ENCODE data around the gene PRKAB2.

PRKAB2 gene, protein sequence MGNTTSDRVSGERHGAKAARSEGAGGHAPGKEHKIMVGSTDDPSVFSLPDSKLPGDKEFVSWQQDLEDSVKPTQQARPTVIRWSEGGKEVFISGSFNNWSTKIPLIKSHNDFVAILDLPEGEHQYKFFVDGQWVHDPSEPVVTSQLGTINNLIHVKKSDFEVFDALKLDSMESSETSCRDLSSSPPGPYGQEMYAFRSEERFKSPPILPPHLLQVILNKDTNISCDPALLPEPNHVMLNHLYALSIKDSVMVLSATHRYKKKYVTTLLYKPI

DNA sequence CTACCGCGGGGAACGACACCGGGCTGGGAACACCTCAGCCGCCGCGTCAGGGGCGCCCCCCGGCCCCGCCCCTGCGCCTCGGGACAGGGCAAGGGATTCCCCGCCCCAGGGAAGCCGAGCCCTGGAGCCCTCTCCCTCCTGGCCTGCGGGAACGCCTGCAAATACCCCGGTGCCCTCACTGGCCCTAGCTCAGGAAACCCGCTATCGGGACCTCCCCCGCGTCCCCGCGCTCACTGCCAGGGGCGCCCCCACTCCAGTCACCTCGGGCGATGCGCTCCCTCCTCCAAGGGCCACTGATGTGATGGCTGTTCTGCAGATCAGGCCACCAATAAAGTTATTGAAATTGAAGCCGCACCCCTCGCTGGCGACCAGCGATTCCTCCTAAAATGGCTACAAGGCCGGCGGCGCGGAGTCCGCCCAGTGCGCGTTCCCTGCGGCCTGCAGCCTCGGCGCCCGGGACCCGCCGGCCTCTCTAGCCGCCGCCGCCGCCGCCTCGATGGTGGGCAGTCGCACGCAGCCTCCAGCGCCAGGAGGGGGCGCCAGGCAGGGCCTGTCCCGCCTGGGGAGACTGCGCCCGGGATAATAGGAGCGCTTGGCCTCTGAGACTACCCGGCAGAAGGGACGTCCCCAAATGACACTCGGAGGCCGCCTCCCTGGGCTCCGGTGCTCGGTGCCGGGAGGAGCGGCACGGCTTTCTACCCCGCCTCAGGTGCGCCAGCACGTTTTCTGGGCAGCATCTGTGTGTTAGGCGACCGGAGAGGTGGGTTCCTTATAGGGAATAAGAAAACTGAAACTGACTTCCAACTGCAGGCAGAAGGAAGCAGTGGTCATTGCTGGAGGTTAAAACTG lies at the start of gene PRKAB2:
TSS of gene PRKAB2 (minus strand) at position 303 of the 849 bp plus-strand sequence. CDS start 326 bp downstream, outside the sequence.
- DNase-seq (ENCODE audit: low read depth): peak; percentile 98
- TF ChIP-seq, protein P1, sequence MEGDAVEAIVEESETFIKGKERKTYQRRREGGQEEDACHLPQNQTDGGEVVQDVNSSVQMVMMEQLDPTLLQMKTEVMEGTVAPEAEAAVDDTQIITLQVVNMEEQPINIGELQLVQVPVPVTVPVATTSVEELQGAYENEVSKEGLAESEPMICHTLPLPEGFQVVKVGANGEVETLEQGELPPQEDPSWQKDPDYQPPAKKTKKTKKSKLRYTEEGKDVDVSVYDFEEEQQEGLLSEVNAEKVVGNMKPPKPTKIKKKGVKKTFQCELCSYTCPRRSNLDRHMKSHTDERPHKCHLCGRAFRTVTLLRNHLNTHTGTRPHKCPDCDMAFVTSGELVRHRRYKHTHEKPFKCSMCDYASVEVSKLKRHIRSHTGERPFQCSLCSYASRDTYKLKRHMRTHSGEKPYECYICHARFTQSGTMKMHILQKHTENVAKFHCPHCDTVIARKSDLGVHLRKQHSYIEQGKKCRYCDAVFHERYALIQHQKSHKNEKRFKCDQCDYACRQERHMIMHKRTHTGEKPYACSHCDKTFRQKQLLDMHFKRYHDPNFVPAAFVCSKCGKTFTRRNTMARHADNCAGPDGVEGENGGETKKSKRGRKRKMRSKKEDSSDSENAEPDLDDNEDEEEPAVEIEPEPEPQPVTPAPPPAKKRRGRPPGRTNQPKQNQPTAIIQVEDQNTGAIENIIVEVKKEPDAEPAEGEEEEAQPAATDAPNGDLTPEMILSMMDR (IDR thresholded peaks at IDR 0.05; ENCODE audit: low read length, missing control alignments): peak; percentile 47
- peak within 1 kb of the TSS; percentile 97 for H3K4me3 ChIP-seq (replicated peaks; ENCODE audit: low read depth, low read length)

DNA sequence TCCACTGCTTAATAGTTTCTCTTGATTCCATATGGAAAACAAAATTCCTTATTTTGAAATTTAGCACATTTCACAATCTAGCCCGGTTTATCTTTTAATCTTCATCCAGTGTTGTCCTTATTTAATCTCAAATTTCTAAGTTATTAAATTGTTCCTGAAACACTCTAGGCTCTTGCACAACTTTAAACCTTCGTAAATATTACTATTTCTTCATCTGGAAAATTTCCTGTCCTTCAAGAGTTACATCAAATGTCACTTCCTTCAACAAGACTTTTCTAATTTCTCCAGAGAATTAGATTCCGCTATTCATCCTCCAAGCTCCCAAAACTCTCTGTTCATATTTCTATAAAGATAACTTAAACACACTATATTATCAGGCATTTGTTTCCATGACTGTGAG lies 46.3 kb upstream of the PRKAB2 start:
- no peak overlapping the region for H3K4me3 ChIP-seq (replicated peaks; ENCODE audit: low read depth, low read length)
- no peak for DNase-seq (ENCODE audit: low read depth)
- TF ChIP-seq, protein P1 (IDR thresholded peaks at IDR 0.05; ENCODE audit: low read length, missing control alignments): no peak

DNA sequence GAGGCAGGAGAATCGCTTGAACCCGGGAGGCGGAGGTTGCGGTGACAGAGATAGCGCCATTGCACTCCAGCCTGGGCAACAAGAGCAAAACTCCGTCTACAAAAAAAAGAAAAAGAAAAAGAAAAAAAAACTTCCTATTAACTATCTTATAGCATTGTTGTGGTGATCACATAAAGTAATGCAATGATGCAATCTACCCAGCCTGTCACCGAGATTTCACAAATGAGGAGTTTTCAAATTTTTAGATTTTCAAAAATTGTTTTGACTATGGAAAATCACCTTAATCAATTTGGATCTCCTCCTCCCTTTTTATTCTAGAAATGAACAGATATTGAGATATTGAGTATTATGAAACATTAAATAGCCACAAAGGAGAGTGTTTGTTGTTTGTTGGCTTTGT lies 44.9 kb upstream of the PRKAB2 start:
- no peak for DNase-seq (ENCODE audit: low read depth)
- H3K4me3 ChIP-seq (replicated peaks; ENCODE audit: low read depth, low read length): no peak overlapping the region
- TF ChIP-seq, protein P1 (IDR thresholded peaks at IDR 0.05; ENCODE audit: low read length, missing control alignments): no peak

DNA sequence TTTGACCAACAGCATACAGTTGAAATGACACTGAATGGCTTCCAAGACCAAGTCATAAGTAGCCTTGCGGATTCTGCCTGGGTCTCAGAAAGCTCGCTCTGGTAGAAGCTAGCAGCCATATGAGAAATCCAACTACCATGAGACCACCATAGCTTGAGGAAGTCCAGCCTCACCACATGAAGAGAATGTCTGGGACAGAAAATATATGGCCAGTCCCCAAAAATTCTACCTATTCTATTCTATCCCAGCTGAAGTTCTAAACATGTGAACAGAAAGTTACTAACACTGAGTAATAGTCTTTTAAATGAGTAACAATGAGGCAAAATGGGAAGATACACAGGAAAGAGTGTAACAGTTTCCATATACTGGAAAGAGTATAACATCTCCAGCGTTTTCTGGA lies 43.9 kb upstream of the PRKAB2 start:
- DNase-seq (ENCODE audit: low read depth): no peak

DNA sequence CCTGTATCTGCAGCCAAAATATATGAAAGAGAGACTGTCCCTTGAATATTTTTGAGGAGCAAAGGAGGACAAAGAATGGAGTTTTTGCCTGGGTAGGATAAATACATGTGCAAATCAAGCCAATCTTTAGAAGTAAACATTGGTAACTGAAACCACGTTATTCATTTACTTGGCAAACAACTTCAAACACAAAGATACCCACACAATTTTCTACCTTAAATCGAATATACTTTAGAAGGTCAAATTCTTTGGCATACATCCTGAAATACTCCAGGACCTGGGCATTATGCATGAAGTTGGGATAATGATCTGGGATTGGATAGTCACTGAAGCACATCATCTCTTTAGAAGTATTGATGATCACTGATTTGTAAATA lies 43.3 kb upstream of the PRKAB2 start:
- no peak for DNase-seq (ENCODE audit: low read depth)
- H3K4me3 ChIP-seq (replicated peaks; ENCODE audit: low read depth, low read length): no peak overlapping the region
- TF ChIP-seq, protein P1 (IDR thresholded peaks at IDR 0.05; ENCODE audit: low read length, missing control alignments): no peak

More for the DNA sequence above, 43.9 kb upstream of the PRKAB2 start:
- no peak overlapping the region for H3K4me3 ChIP-seq (replicated peaks; ENCODE audit: low read depth, low read length)
- TF ChIP-seq, protein P1 (IDR thresholded peaks at IDR 0.05; ENCODE audit: low read length, missing control alignments): no peak

DNA sequence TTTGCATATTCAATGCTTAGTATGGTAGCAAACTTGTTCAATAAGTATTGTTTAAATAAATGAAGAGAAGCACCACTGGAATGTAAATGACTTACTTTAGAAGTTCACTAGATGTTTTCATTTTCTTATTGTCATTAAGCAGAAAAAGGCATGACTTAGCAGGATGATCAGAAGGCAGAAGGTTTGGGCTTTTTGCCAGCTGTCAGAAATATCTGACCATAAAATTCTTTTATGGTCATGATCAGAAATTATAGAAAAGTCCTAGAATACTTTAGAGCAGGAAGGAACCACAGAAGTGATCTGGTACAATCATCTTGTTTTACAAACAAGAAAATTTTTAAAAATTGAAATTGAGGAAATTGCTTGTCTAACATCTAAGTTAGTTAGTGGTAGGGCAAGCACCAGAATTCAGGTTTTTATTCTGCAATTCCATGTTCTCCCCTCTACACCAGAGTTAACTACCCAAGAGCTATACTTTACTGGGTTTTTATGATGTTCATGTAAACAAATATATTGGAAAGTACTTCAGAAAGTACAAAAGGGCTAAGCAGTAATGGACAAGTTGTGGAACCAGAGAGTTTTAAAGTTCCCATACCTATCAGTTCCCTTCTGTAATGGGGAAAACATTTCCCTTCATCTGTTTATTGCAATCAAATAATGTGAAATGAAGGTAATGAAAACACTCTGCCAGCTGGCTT lies 42.7 kb upstream of the PRKAB2 start:
- TF ChIP-seq, protein P1 (IDR thresholded peaks at IDR 0.05; ENCODE audit: low read length, missing control alignments): no peak
- DNase-seq (ENCODE audit: low read depth): peak; percentile 8
- no peak overlapping the region for H3K4me3 ChIP-seq (replicated peaks; ENCODE audit: low read depth, low read length)

All from fibroblast of pulmonary artery (primary cell).